Activated CD4-positive, alpha-beta T cell treated with anti-CD3 and anti-CD28 coated beads, Interleukin-2, amount 10 ng/mL, durations not matched to agents 24 days and 14 days (primary cell): Measurements from ENCODE around the gene MCM3AP. TPM values are rescaled to one million over a fixed set of nuclear protein-coding genes. Genes with fewer than 3 reads are reported as not detected.

Source experiments
- DNase-seq: peaks from one replicate; pipeline ENCODE4 v3.0.0; 2022
- H3K27ac Mint-ChIP-seq: one replicate; pipeline ENCODE4 v1.8.0; 2022; ENCODE audit warnings: mild to moderate bottlenecking, mixed read lengths
- H3K27me3 Mint-ChIP-seq: one replicate; pipeline ENCODE4 v1.8.0; 2022; ENCODE audit warnings: mixed read lengths
- H3K36me3 Mint-ChIP-seq: one replicate; pipeline ENCODE4 v1.8.0; 2022; ENCODE audit warnings: low read depth, mild to moderate bottlenecking, mixed read lengths
- H3K4me1 Mint-ChIP-seq: one replicate; pipeline ENCODE4 v1.8.0; 2021; ENCODE audit warnings: mixed read lengths
- H3K4me3 Mint-ChIP-seq: one replicate; pipeline ENCODE4 v1.8.0; 2022; ENCODE audit warnings: mild to moderate bottlenecking, moderate library complexity, mixed read lengths
- H3K9me3 Mint-ChIP-seq: one replicate; pipeline ENCODE4 v1.8.0; 2021; ENCODE audit warnings: mixed read lengths
- intact Hi-C: fragments of 100-400 bp; cut with micrococcal nuclease; formaldehyde crosslinking; loops from one replicate; pipeline ENCODE4 v1.15.1; 2023
- total RNA-seq: library from RNA; stranded (reverse); gene quantifications from 2 replicates; pipeline ENCODE4 v1.2.3, GENCODE V29; 2022

MCM3AP gene
- total RNA-seq, 1 donor from 2014 or later: 138 TPM

DNA sequence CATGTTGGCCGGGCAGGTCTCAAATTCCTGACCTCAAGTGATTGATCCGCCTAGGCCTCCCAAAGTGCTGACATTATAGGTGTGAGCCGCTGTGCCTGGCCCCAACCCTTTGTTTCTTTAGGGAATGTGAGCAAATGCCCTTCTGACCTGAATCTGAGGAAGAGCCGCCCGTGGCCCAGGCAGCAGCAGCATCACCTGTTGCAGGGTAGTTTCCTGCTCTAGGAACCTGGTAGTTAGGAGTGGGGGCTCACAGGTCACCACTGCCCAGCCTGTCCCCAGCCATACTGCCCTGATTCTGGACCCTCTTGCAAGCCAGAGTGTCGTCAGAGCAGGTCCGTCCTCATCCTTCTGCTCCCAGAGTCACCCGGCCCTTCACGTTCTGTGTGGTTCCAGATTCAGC lies 13.8 kb upstream of the MCM3AP start:
- peaks cover 28% of the 10 kb centered on the region for H3K36me3 Mint-ChIP-seq
- H3K9me3 Mint-ChIP-seq: no peaks in the 10 kb centered on the region
- H3K27me3 Mint-ChIP-seq: no peaks in the 10 kb centered on the region
- intact Hi-C loops: no loop called here
- no peak overlapping the region for H3K27ac Mint-ChIP-seq
- no peak overlapping the region for H3K4me3 Mint-ChIP-seq
- no peak for DNase-seq
- H3K4me1 Mint-ChIP-seq: peaks cover 15% of the 10 kb centered on the region

DNA sequence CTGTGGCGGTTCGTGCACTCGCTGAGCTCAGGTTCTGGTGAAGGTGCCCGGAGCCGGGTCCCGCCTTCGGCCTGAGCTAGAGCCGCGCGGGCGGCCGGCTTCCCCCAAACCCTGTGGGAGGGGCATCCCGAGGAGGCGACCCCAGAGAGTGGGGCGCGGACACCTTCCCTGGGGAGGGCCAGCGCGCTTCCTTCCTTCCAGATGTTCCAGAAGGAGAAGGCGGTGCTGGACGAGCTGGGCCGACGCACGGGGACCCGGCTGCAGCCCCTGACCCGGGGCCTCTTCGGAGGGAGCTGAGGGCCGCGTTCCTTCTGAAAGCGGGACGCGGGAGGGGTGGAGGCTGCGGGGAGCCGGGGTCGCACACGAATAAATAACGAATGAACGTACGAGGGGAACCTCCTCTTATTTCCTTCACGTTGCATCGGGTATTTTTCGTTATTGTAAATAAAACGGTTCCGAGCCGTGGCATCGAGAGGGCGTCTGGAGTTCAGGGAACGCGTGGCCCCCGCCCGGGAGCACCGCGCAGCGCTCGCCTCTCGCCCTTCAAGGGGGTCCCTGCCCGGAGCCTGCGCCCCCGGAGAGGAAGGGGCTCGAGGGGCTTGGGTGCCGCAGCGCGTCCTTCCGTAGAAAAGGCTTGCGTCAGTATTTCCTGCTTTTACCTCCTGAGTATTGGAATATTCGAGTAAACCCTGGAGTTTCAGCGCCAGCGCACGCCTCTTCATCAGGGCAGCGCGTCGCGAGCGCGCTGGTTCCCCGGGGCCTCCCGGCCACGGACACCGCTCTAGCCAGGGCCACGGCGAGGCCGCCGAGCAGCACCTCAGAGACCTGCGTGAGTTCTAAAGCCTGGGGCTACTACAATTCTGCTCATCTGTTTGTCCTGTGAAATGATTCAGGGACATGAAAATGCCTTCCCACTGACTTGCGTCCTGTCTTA lies 12.2 kb upstream of the MCM3AP start:
- Mint-ChIP-seq H3K4me1 (peaks cover 15% of the 10 kb centered on the region), H3K4me3 (peak overlapping the region; percentile 54), H3K27me3 (no peaks in the 10 kb centered on the region), H3K9me3 (no peaks in the 10 kb centered on the region), H3K27ac (peak overlapping the region; percentile 55), H3K36me3 (peaks cover 23% of the 10 kb centered on the region)
- DNase-seq: peak; percentile 64
- intact Hi-C loops: no loop called here

DNA sequence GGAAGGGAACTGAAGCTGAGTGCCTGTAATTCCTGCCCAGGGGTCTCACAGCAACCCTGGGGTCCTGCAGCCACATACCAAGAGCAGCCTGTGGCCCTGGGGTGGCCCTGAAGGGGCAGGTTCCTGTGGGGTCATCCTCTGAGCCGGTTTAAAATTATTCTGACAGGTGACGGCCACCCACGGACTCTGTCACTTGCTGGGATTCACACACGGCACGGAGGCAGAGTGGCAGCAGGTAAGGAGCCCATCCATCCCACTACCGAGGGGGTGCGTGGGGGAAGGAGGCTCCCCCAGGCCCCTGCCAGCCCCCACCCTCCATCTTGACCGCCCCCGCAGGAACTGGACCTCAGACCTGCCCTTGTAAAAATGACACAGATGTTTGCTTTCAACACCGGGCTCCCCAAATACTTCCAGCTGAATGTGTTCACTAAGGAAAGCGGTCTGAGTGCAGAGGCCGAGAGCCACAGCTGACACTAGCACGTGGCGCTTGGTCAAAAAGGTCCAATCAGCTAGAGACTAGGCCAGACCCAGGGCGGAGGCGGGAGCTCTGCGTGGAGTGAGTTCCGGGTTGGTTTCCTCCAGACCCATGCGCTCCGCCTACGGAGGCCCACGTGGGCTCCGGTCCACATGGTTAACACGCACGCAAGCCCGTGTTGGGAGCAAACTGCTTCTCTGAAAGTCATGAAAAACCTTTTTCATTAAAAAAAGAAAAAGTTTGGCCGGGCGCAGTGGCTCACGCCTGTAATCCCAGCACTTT lies 10.8 kb upstream of the MCM3AP start:
- Mint-ChIP-seq H3K27me3 (no peaks in the 10 kb centered on the region), H3K4me1 (peaks cover 17% of the 10 kb centered on the region), H3K4me3 (peak overlapping the region; percentile 63), H3K9me3 (no peaks in the 10 kb centered on the region), H3K36me3 (peaks cover 33% of the 10 kb centered on the region), H3K27ac (peak overlapping the region; percentile 78)
- intact Hi-C loops: loop anchor here (1.0 kb wide), 1 partner anchor 10 kb away; the partner anchor contains the start of gene YBEY
- DNase-seq: peak; percentile 89

DNA sequence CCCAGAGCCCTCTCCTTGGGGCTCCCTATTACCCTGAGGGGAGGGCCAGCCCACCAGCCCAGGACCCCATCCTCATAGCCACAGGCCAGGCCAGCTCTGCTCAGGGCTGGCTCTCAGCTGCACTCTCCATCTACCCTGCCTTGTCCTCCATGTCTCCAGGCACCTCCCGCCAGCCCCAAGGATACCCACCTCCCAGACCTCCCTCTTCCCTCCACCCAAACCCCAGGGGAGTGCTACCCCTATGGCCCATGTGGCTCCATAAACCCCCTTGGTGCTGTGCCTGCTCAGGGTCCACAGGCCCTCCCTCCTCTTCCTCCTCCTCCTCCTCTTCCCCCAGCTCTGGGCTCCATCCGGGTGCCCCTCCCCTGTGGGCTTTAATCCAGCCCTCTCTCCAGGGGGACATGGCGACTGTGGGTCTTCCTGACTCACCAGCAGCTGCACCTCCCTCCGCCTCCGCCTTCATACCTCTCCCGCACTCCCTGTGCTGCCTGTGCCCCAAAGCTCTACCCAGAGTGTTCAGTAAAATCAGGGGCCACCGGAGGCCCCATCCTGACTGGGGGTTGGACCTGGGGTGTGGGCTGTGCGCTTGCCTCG lies 9.9 kb upstream of the MCM3AP start:
- H3K9me3 Mint-ChIP-seq: no peaks in the 10 kb centered on the region
- H3K27me3 Mint-ChIP-seq: no peaks in the 10 kb centered on the region
- intact Hi-C loops: no loop called here
- H3K4me1 Mint-ChIP-seq: peaks cover 18% of the 10 kb centered on the region
- peaks cover 27% of the 10 kb centered on the region for H3K36me3 Mint-ChIP-seq
- H3K4me3 Mint-ChIP-seq: peak overlapping the region; percentile 23
- DNase-seq: no peak
- peak overlapping the region; percentile 76 for H3K27ac Mint-ChIP-seq

DNA sequence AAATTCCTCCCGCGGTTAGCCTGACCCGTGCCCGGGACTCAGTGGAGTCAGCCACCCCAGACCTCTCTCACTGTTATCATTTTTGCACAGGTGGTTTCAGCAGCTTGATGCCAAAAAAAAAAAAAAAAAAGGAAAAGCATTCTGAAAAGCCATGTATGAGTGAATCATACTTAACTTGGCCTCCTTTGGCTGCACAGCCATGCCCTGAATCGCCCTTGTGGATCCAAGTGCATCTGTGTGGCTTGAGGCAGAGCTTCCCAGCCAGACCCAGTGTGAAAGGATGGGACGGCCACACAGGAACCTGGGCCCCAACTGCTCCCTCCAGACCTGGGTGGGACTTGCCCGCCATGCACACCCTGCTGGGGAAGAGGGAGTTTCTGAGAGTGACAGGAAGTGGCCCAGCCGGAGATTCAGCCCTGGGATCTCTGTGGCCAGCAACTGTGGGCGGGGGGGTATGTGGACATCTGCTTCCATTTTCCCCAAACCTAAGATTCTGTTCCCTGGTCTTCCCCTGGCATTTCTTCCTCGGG lies 9.3 kb upstream of the MCM3AP start:
- DNase-seq: no peak
- Mint-ChIP-seq H3K27ac (peak overlapping the region; percentile 76), H3K4me3 (no peak overlapping the region), H3K27me3 (no peaks in the 10 kb centered on the region), H3K4me1 (peaks cover 20% of the 10 kb centered on the region), H3K36me3 (peaks cover 27% of the 10 kb centered on the region), H3K9me3 (no peaks in the 10 kb centered on the region)
- intact Hi-C loops: no loop called here

DNA sequence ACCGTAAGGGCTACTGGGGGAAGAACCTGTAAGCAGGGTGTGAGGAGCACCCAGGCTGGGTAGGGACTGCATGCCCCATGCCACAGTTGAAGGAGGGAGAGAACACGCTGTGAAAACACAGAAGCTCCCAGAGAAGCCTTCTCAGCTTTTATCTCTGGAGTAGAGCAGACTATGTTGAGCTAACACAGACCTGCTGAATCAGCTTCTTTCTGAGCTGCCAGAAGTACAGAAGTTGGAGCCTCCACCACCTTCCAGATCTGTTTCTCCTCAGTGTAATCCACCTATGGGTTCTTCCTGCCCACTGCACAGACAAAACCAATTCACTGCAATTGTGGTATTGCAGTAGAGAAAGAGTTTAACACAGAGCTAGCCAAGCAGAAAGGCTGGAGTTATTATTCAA lies 6.2 kb upstream of the MCM3AP start:
- Mint-ChIP-seq H3K27ac (no peak overlapping the region), H3K36me3 (peaks cover 31% of the 10 kb centered on the region), H3K4me3 (no peak overlapping the region), H3K9me3 (no peaks in the 10 kb centered on the region), H3K4me1 (peaks cover 27% of the 10 kb centered on the region), H3K27me3 (no peaks in the 10 kb centered on the region)
- DNase-seq: no peak
- intact Hi-C loops: no loop called here

DNA sequence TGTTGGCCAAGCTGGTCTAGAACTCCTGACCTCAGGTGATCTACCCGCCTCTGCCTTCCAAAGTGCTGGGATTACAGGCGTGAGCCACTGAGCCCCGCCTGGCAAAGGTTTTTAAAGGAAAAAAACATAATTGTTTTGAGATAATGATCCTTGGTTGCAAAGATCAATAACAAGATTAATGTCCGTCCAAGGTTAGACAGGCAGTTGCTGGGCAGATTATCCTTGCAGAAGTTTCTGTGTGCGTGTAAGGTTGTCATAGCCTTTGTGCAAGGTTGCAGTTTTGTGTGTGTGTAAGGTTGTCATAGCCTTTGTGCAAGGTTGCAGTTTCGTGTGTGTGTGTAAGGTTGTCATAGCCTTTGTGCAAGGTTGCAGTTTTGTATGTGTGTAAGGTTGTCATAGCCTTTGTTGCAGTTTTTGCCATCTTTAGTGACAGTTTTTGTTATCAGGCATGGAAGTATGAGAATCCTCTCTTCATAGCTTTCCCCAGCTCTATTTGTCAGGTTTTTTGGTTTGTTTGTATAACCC lies 4.3 kb upstream of the MCM3AP start:
- peaks cover 35% of the 10 kb centered on the region for H3K36me3 Mint-ChIP-seq
- no peak overlapping the region for H3K4me3 Mint-ChIP-seq
- no peaks in the 10 kb centered on the region for H3K27me3 Mint-ChIP-seq
- intact Hi-C loops: no loop called here
- H3K9me3 Mint-ChIP-seq: no peaks in the 10 kb centered on the region
- no peak overlapping the region for H3K27ac Mint-ChIP-seq
- DNase-seq: no peak
- peaks cover 23% of the 10 kb centered on the region for H3K4me1 Mint-ChIP-seq

DNA sequence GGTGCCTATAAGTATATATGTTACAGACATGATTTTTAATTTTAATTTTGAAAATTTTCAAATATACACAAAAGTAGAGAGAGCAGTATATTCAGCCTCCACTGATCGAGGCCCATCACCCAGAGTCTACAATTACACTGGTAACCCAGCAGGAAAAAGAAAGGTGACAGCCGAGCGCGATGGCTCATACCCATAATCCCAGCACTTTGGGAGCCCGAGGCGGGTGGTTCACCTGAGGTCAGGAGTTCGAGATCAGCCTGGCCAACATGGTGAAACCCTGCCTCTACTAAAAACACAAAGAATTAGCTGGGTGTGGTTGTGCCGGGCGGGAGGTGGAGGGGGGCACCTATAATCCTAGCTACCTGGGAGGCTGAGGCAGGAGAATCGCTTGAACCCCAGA lies 2.1 kb upstream of the MCM3AP start:
- intact Hi-C loops: loop anchor here (2.0 kb wide), 1 partner anchor 35 kb away; the partner anchor contains the start of gene C21orf58

DNA sequence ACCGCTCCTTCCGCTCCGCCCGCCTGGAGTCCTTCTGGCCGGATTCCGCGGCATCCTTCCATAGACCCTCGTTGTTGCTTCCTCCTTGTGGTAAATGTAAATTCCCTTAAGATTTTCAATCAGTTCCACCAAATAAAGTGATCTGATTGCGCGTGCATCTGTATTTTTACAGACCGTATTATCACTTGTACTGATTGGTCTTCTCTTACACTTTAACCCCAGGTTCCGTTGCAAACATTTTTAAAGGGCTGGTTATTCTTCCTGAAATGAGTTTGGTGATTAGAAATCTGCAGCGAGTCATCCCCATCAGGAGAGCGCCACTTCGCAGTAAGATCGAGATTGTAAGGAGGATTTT lies 1.2 kb upstream of the MCM3AP start:
- no peak for DNase-seq
- intact Hi-C loops: loop anchor here (1.0 to 2.0 kb wide), 4 partner anchors 10 to 172 kb away; partner anchors contain the start of genes C21orf58 and DIP2A
- no peaks in the 10 kb centered on the region for H3K27me3 Mint-ChIP-seq
- peaks cover 47% of the 10 kb centered on the region for H3K36me3 Mint-ChIP-seq
- peak overlapping the region; percentile 92 for H3K4me3 Mint-ChIP-seq
- H3K9me3 Mint-ChIP-seq: no peaks in the 10 kb centered on the region
- H3K4me1 Mint-ChIP-seq: peaks cover 42% of the 10 kb centered on the region
- H3K27ac Mint-ChIP-seq: peak overlapping the region; percentile 98

More for the DNA sequence above, 2.1 kb upstream of the MCM3AP start:
- no peaks in the 10 kb centered on the region for H3K9me3 Mint-ChIP-seq
- H3K36me3 Mint-ChIP-seq: peaks cover 53% of the 10 kb centered on the region
- H3K27me3 Mint-ChIP-seq: no peaks in the 10 kb centered on the region
- peak overlapping the region; percentile 17 for H3K27ac Mint-ChIP-seq
- DNase-seq: no peak
- H3K4me1 Mint-ChIP-seq: peaks cover 40% of the 10 kb centered on the region
- no peak overlapping the region for H3K4me3 Mint-ChIP-seq

DNA sequence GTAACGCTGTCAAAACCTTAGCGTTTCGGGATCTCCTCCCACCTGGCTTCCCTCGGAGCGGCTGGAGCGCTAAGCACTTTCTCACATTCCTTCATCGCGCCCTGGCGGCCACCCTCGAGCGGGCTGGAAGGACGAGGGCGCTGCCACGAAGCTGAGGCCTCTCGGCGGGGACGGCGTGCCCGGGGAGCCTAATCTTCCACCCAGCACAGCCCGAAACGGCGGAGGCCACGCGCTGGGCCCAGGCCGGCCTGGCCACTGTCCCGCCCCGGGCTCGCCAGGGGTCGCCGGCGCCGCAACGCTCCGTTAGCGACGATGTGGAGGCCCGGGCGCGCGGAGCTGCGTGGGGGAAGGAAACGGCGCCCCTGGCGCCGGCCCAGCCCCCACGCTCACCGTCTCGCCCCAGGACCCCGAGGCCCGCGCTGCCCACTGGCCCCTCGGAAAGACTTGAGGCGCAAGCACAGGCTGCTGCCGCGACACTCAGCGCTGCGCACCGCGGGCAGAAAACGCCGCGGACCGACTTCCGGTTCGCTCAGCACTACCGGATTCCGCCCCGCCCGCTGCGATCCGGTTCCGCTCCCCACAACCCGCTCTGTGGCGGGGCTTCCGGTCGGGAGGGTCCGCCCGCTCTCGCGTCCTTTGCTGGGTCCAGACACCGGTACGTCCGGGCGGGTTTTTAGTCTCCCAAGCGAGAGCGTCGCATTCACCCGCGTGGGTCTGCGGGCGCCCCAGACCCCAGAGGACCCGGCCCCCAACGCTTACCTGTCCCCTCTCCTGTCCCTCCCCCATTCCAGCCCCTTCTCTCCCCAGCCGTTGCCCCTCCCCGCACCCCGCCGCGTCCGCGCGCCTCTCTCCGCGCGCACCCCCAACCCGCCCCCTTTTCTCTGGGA lies 593 bp upstream of the MCM3AP start, which contains the start of gene YBEY:
Gene YBEY (plus strand): TSS at position 582 of the 887 bp plus-strand sequence. CDS start 572 bp downstream, outside the sequence.
- peak; percentile 97 for DNase-seq
- no peaks in the 10 kb centered on the region for H3K9me3 Mint-ChIP-seq
- H3K4me1 Mint-ChIP-seq: peaks cover 43% of the 10 kb centered on the region
- peaks cover 45% of the 10 kb centered on the region for H3K36me3 Mint-ChIP-seq
- H3K4me3 Mint-ChIP-seq: peak within 1 kb of the TSS; percentile 92
- intact Hi-C loops: loop anchor here (1.0 to 2.0 kb wide), 5 partner anchors 10 to 172 kb away; partner anchors contain the start of genes C21orf58 and DIP2A
- peak within 1 kb of the TSS; percentile 98 for H3K27ac Mint-ChIP-seq
- no peaks in the 10 kb centered on the region for H3K27me3 Mint-ChIP-seq

DNA sequence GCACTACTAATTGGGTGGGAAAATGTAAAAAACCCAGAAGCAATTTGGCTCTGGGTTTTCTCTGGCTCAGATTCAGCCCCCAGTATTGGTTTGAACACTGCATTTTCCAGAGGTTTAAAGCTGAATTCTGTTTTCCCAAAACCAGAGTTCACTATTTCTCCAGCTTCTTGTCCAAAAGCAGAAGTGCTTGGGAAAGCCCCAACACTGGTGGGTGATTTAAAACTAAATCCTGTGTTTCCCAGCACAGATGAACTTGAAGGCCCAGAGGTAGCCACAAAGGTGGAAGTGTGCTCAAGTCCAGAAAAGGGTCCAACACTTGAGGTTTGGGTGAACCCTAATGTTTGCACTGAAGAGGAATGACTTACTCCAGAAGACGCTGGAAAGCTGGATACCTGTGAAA lies 678 bp downstream of the MCM3AP start:
- intact Hi-C loops: loop anchor here (1.0 kb wide), 1 partner anchor 140 kb away; no protein-coding TSS in a partner anchor
- no peak for DNase-seq
- Mint-ChIP-seq H3K36me3 (peaks cover 53% of the 10 kb centered on the region), H3K27ac (peak overlapping the region; percentile 87), H3K4me3 (peak overlapping the region; percentile 92), H3K27me3 (no peaks in the 10 kb centered on the region), H3K9me3 (no peaks in the 10 kb centered on the region), H3K4me1 (peaks cover 42% of the 10 kb centered on the region)

DNA sequence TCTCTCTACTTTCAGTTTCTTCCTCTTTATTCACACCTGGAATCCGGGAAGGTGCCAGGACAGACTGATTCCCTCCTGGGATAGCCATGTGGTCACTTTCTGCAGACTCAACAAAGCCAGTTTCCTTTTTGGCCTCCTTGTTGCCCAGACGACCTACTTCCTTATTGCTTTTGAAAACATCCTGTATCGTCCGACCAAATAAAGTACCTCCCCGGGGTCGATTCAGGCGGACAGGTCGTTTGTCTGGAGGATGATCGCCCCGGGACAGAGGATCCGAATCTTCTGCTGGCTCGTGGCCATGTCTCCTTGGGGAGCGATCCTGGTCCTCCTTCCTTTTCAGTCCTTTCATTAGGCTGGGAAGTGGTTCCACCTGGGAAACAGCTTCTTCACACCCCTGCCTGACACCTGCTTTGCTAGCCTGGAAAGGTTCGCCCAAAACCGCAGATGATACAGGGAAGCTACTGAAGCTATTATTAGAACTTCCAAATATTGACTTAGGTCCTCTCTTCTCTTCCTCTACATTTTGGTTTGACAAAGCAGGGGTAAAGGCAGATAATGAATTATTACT lies 1.2 kb downstream of the MCM3AP start:
- peaks cover 56% of the 10 kb centered on the region for H3K36me3 Mint-ChIP-seq

More for the DNA sequence above, 1.2 kb downstream of the MCM3AP start:
- Mint-ChIP-seq H3K27me3 (no peaks in the 10 kb centered on the region), H3K4me3 (peak overlapping the region; percentile 92), H3K27ac (peak overlapping the region; percentile 82), H3K4me1 (peaks cover 40% of the 10 kb centered on the region), H3K9me3 (no peaks in the 10 kb centered on the region)
- intact Hi-C loops: no loop called here
- no peak for DNase-seq
